ENCODE results near the gene KCNT1. TPM values are rescaled to one million over a fixed set of nuclear protein-coding genes. Genes with fewer than 3 reads are reported as not detected.
"Not testable (repeated sequence)": the region's sequence is repeated elsewhere in the genome, so short reads cannot be mapped to it uniquely, and the experiment has no call there.

Gene KCNT1
- total RNA-seq, 1 experiment from 2014 or later: not detected

DNA sequence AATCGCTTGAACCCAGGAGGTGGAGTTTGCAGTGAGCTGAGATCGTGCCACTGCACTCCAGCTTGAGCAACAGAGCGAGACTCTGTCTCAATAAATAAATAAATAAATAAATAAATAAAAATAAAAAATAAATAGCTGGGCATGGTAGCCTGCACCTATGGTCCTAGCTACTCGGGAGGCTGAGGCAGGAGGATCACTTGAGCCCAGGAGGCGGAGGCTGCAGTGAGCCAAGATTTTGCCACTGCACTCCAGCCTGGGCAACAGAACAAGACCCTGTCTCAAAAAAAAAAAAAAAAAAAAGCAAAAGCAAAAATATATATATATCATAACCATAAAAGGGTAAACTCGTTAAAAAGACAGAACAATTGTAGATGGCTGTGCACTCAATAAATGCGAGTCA is 29.2 kb upstream of the KCNT1 start:
- not testable (repeated sequence) for DNase-seq (ENCODE audit: low spot score)

- no peak for DNase-seq (ENCODE audit: low spot score)
Observed at GRCh38 chr9:135673941-135674340, 28.0 kb upstream of the KCNT1 start.

GRCh38 chr9:135674977-135675376 is 27.0 kb upstream of the KCNT1 start:
- DNase-seq (ENCODE audit: low spot score): no peak

DNA sequence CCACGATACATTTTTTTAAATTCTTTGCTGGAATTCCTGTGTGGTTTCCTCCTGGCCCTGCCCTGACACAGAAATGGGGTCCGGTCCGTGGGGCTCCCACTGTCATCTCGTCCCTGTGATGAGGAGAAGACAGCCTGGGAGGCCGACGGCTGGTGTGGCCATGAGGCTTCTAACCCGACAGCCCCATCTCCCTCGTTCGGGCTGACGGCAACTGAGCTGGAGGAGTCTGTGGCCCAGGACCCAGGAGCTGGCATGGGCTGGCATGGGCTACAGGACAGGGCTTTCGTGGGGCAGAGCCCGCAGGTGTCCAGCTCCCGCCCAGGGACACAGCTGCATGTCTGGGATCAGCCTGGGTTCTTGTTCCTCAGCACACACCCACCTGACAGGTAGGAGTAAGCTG is 25.1 kb upstream of the KCNT1 start:
- DNase-seq (ENCODE audit: low spot score): no peak

- no peak for DNase-seq (ENCODE audit: low spot score)
Observed at GRCh38 chr9:135677641-135678168, 24.3 kb upstream of the KCNT1 start.

DNA sequence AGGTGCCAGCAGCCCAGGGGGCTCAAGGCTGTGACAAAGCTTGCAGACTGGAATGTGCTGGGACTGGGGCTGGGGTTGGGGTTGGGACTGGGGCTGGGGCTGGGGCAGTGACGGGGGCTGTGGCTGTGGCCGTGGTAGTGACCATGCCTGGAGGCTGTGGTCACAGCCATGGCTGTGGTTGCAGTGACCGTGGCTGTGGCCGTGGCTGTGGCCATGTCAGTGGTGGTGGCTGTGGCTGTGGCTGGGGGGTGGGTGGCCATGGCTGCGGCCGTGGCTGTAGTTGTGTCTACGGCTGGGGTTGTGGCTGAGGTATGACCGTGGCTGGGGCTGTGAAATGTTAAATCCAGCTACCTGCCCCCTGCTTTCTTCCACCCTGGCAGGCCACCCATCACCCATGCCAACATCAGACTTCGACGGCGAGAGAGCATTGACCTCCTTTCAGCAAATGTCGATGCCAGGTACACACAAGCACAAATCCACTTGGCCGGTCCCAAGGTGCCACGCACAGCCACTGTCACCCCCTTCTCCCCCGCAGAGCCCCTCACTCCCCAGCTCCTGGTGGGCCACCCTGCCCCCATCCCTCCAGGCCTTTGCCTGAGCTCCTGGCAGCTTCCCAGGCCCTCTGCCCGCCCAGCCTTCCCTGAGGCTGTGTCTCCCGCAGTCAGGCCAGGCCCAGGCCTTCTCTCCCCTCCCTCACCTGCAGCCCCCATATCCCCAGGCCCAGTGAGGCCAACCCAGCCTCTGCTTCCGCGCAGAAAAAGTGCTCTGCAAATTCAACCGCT is 23.6 kb upstream of the KCNT1 start:
- DNase-seq (ENCODE audit: low spot score): no peak

- no peak for DNase-seq (ENCODE audit: low spot score)
Observed at GRCh38 chr9:135680056-135680455, 21.9 kb upstream of the KCNT1 start.

GRCh38 chr9:135681161-135681560 is 20.8 kb upstream of the KCNT1 start:
- no peak for DNase-seq (ENCODE audit: low spot score)

- no peak for DNase-seq (ENCODE audit: low spot score)
Observed at GRCh38 chr9:135683401-135684034, 18.5 kb upstream of the KCNT1 start.

GRCh38 chr9:135684691-135685090 is 17.3 kb upstream of the KCNT1 start:
- DNase-seq (ENCODE audit: low spot score): no peak

- no peak for DNase-seq (ENCODE audit: low spot score)
Observed at GRCh38 chr9:135687216-135687615, 14.8 kb upstream of the KCNT1 start.

GRCh38 chr9:135689011-135689410 is 13.0 kb upstream of the KCNT1 start:
- no peak for DNase-seq (ENCODE audit: low spot score)

GRCh38 chr9:135690836-135691570 is 11.0 kb upstream of the KCNT1 start:
- no peak for DNase-seq (ENCODE audit: low spot score)

DNA sequence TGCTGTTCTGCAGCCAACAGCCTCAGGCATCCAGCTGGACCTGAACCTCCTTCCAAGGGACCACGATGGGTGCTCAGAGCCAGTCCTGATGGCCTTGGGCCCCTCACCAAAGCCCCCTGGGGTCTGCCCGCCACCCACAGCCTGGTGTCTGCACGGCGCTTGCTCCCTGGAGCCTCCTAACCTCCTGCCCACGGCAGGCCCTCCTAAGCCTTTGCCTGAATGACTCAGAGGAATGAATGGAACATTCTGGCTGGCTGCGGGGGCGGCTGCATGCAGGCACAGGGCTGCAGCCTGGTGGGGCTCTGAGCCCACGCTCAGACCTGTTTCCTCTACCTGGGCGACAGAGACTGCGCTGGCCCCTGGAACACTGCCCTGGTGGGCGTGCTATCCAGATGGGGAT is 9.6 kb upstream of the KCNT1 start:
- DNase-seq (ENCODE audit: low spot score): no peak

- no peak for DNase-seq (ENCODE audit: low spot score)
Observed at GRCh38 chr9:135693265-135693664, 8.7 kb upstream of the KCNT1 start.

DNA sequence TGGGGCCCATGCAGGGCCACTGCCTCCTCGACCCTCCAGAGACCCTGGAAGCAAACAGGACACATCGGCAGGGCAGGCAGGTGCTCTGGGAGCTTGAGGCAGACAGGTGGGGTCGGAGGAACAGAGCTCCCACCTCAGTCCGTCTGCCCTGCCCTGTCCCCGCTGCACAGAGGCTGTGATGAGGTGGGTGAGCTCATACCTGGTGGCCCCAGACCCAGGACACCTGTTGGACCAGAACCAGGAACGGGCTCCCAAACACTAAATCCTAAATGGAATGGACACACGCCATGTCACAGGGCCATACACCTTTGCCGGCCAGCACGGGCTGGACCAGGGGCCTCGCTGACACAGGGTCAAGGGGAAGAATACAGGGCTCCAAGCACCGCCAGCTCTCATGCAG is 8.2 kb upstream of the KCNT1 start:
- DNase-seq (ENCODE audit: low spot score): no peak

DNA sequence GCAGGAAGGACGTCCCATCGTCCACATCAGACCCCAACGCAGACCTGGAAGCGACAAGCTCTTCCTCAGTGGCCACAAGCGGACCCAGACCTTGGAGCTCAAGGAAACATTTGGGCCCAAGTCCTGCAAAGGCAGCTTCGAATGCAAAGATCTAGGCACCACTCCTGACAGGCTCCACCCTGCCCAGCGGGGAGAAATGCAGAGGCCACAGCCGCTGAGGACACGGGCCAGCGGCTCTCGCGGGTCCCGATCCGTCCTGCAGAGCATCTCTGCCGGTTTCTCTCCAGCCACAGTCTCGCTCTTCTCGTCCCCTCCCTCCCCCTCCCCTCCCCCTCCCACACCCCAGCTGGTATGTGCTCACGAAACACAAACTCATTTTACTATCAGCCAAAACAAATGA is 7.6 kb upstream of the KCNT1 start:
- no peak for DNase-seq (ENCODE audit: low spot score)

DNA sequence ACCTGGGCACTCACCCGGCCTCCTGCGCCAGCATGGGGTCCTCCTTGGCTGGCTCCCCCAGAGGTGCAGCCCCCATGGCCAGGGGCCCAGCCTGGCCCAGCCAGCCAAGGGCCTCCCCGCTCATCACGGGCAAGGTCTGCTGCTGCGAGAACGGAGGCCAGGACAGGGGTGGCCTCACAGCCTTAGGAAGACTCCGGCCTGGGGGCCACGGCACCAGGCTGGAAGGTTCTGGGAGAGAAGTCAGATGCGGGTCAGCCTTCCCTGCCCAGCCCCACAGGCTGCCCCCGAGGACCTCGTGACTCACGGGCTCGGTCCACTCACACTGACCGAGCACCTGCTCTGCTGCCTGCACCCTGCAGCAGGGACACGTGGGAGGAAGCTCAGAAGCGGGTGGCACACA is 6.9 kb upstream of the KCNT1 start:
- DNase-seq (ENCODE audit: low spot score): no peak

GRCh38 chr9:135695642-135696041 is 6.3 kb upstream of the KCNT1 start:
- no peak for DNase-seq (ENCODE audit: low spot score)

DNA sequence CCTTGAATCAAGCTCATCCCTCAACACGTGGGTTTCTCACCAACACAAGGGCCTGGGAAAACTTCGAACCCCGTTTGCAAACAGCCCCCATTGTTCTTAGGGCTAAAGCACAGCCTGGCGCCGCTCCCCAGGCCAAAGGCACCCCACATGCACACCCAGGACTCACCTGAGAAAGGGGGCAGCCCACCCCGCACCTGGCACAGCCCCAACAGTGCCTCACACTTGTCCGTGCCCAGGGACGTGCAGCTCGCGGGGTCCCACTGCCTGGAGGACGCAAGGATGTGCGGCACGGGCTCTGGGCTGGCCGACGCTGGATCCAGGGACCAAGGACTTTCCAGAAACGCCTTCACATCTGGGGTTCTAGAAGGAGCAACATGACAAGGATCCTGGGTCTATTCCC is 5.5 kb upstream of the KCNT1 start:
- no peak for DNase-seq (ENCODE audit: low spot score)

DNA sequence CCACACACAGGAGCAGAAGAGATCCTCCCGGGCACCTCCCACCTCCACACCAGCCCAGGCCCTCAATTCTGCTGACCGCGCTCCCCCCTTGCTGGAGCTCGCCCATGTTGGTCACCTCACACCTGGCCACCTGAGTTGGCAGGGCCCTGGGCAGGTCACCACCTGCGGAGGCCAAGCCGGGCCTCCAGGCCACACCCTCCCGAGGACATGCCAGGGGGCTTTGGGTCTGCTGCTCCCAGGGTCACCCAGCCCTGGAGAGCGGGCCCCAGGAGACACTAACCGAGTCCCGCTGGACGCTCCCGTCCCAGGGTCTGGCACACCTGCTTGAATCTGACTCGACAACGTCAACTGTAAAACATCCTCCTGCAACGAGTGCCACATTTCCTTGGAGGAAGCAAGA is 4.8 kb upstream of the KCNT1 start:
- no peak for DNase-seq (ENCODE audit: low spot score)

GRCh38 chr9:135698236-135698635 is 3.7 kb upstream of the KCNT1 start:
- no peak for DNase-seq (ENCODE audit: low spot score)

GRCh38 chr9:135698767-135699166 is 3.2 kb upstream of the KCNT1 start:
- DNase-seq (ENCODE audit: low spot score): no peak

All from HT-29 (cell line).